H7 (cell line): ENCODE data around the gene PRKRA. TPM values are rescaled to one million over a fixed set of nuclear protein-coding genes. Genes with fewer than 3 reads are reported as not detected.
A peak's percentile ranks its signal among the peaks of the same experiment; 100 is the strongest.
"Not testable (repeated sequence)": the region's sequence is repeated elsewhere in the genome, so short reads cannot be mapped to it uniquely, and the experiment has no call there.

Experiments
- DNase-seq: peaks from one replicate; pipeline ENCODE4 v3.0.0; 2012
- H3K27me3 ChIP-seq: 2 replicates; pipeline ENCODE4 v1.6.0; 2011; ENCODE audit warnings: mild to moderate bottlenecking, low read length; ENCODE audit not compliant: control insufficient read depth, insufficient read depth
- H3K36me3 ChIP-seq: replicated peaks from 2 replicates; pipeline ENCODE4 v1.5.1; 2011; ENCODE audit warnings: low read length; ENCODE audit not compliant: control insufficient read depth, insufficient read depth
- H3K4me3 ChIP-seq: 2 replicates; pipeline ENCODE4 v1.5.1; 2011; ENCODE audit warnings: low read depth, mild to moderate bottlenecking, control low read depth, low read length, moderate library complexity; ENCODE audit not compliant: insufficient read depth
- total RNA-seq: library from RNA; depleted of rRNA; stranded (reverse); fragments of >200 nt; shearing (Covaris generic); gene quantifications from 2 replicates; pipeline ENCODE4 v1.2.3, GENCODE V29; 2014

Gene PRKRA
- total RNA-seq, 1 experiment from 2014 or later: 67.2 TPM

GRCh38 chr2:178413472-178414265 is 37.3 kb downstream of the PRKRA start:
- Histone ChIP-seq H3K4me3 (peak overlapping the region; percentile 59), H3K36me3 (no peaks in the 10 kb centered on the region), H3K27me3 (no peaks in the 10 kb centered on the region)
- DNase-seq: peak; percentile 81

- H3K27me3 ChIP-seq, H3K4me3 ChIP-seq, DNase-seq: not testable (repeated sequence)
These were observed 38.5 kb downstream of the PRKRA start for GRCh38 chr2:178412453-178412852.

GRCh38 chr2:178412047-178412446 is 38.9 kb downstream of the PRKRA start:
- H3K27me3 ChIP-seq: no peaks in the 10 kb centered on the region
- H3K36me3 ChIP-seq: no peaks in the 10 kb centered on the region

More at GRCh38 chr2:178412453-178412852, 38.5 kb downstream of the PRKRA start:
- not testable (repeated sequence) for H3K36me3 ChIP-seq

GRCh38 chr2:178409261-178409660 is 41.7 kb downstream of the PRKRA start:
- H3K27me3 ChIP-seq: no peaks in the 10 kb centered on the region
- no peaks in the 10 kb centered on the region for H3K36me3 ChIP-seq
- H3K4me3 ChIP-seq: no peak overlapping the region
- no peak for DNase-seq

More at GRCh38 chr2:178412047-178412446, 38.9 kb downstream of the PRKRA start:
- no peak overlapping the region for H3K4me3 ChIP-seq
- no peak for DNase-seq

GRCh38 chr2:178404368-178404767 is 46.6 kb downstream of the PRKRA start:
- Histone ChIP-seq H3K36me3 (no peaks in the 10 kb centered on the region), H3K4me3 (no peak overlapping the region), H3K27me3 (no peaks in the 10 kb centered on the region)
- DNase-seq: no peak

- Histone ChIP-seq H3K36me3 (no peaks in the 10 kb centered on the region), H3K27me3 (no peaks in the 10 kb centered on the region)
- no peak for DNase-seq
These were observed 47.2 kb downstream of the PRKRA start for GRCh38 chr2:178403671-178404306.

GRCh38 chr2:178401994-178402437 is 49.0 kb downstream of the PRKRA start:
- H3K27me3 ChIP-seq: no peaks in the 10 kb centered on the region
- DNase-seq: no peak

More at GRCh38 chr2:178403671-178404306, 47.2 kb downstream of the PRKRA start:
- no peak overlapping the region for H3K4me3 ChIP-seq

GRCh38 chr2:178397002-178397605 is 53.9 kb downstream of the PRKRA start:
- peak; percentile 17 for DNase-seq
- Histone ChIP-seq H3K4me3 (no peak overlapping the region), H3K36me3 (no peaks in the 10 kb centered on the region), H3K27me3 (no peaks in the 10 kb centered on the region)

More at GRCh38 chr2:178401994-178402437, 49.0 kb downstream of the PRKRA start:
- no peak overlapping the region for H3K4me3 ChIP-seq
- H3K36me3 ChIP-seq: no peaks in the 10 kb centered on the region

- no peak for DNase-seq
- Histone ChIP-seq H3K4me3 (no peak overlapping the region), H3K27me3 (no peaks in the 10 kb centered on the region), H3K36me3 (no peaks in the 10 kb centered on the region)
These were observed 54.9 kb downstream of the PRKRA start for GRCh38 chr2:178395941-178396570.

GRCh38 chr2:178395295-178395694 is 55.7 kb downstream of the PRKRA start:
- Histone ChIP-seq H3K4me3 (no peak overlapping the region), H3K36me3 (no peaks in the 10 kb centered on the region), H3K27me3 (no peaks in the 10 kb centered on the region)
- no peak for DNase-seq

- no peaks in the 10 kb centered on the region for H3K36me3 ChIP-seq
- no peaks in the 10 kb centered on the region for H3K27me3 ChIP-seq
- H3K4me3 ChIP-seq: no peak overlapping the region
- no peak for DNase-seq
These were observed 56.1 kb downstream of the PRKRA start for GRCh38 chr2:178394859-178395258.

- DNase-seq: no peak
- H3K4me3 ChIP-seq: no peak overlapping the region
- no peaks in the 10 kb centered on the region for H3K36me3 ChIP-seq
- no peaks in the 10 kb centered on the region for H3K27me3 ChIP-seq
These were observed 58.8 kb downstream of the PRKRA start for GRCh38 chr2:178392215-178392614.

- no peaks in the 10 kb centered on the region for H3K27me3 ChIP-seq
- DNase-seq: no peak
- H3K4me3 ChIP-seq: no peak overlapping the region
- no peaks in the 10 kb centered on the region for H3K36me3 ChIP-seq
These were observed 59.3 kb downstream of the PRKRA start for GRCh38 chr2:178391701-178392100.

- H3K4me3 ChIP-seq: no peak overlapping the region
- H3K27me3 ChIP-seq: no peaks in the 10 kb centered on the region
- DNase-seq: no peak
- no peaks in the 10 kb centered on the region for H3K36me3 ChIP-seq
These were observed 62.7 kb downstream of the PRKRA start for GRCh38 chr2:178388287-178388686.
